ENCODE results near the gene ERAP2.
A peak's percentile ranks its signal among the peaks of the same experiment; 100 is the strongest.

ERAP2 gene

GRCh38 chr5:96884995-96885394 lies 8.7 kb downstream of the ERAP2 start:
- H3K27ac ChIP-seq = no peak overlapping the region
- no peak for TF ChIP-seq CTCF (conservative IDR thresholded peaks at IDR 0.05)

GRCh38 chr5:96885518-96886338 lies 9.4 kb downstream of the ERAP2 start:
- peak overlapping the region; percentile 76; the same call in 1 of the 2 replicates for H3K27ac ChIP-seq
- no peak for TF ChIP-seq CTCF (conservative IDR thresholded peaks at IDR 0.05)

- no peak for TF ChIP-seq CTCF (conservative IDR thresholded peaks at IDR 0.05)
- no peak overlapping the region for H3K27ac ChIP-seq
These were observed 17.0 kb downstream of the ERAP2 start for GRCh38 chr5:96893342-96893741.

GRCh38 chr5:96896276-96896675 lies 20.0 kb downstream of the ERAP2 start:
- no peak overlapping the region for H3K27ac ChIP-seq
- no peak for TF ChIP-seq CTCF (conservative IDR thresholded peaks at IDR 0.05)

GRCh38 chr5:96896806-96897205 lies 20.5 kb downstream of the ERAP2 start:
- no peak for TF ChIP-seq CTCF (conservative IDR thresholded peaks at IDR 0.05)
- H3K27ac ChIP-seq = no peak overlapping the region

- no peak overlapping the region for H3K27ac ChIP-seq
- peak; percentile 27; the same call in 1 of the 2 replicates for TF ChIP-seq CTCF (conservative IDR thresholded peaks at IDR 0.05)
These were observed 25.1 kb downstream of the ERAP2 start for GRCh38 chr5:96901384-96901783.

GRCh38 chr5:96901841-96902240 lies 25.5 kb downstream of the ERAP2 start:
- no peak for TF ChIP-seq CTCF (conservative IDR thresholded peaks at IDR 0.05)

More at GRCh38 chr5:96901841-96902240, 25.5 kb downstream of the ERAP2 start:
- no peak overlapping the region for H3K27ac ChIP-seq

Data from VCaP (cell line).